Right atrium auricular region (tissue), 2 donors: Measurements from ENCODE around the gene POU5F1. TPM values are rescaled to one million over a fixed set of nuclear protein-coding genes. Genes with fewer than 3 reads are reported as not detected.
A peak's percentile ranks its signal among the peaks of the same experiment; 100 is the strongest.

ENCODE experiments used
- DNase-seq: peaks from one replicate; pipeline ENCODE4 v3.0.0-alpha.2; 2019; ENCODE audit warnings: low spot score
- H3K27ac ChIP-seq, 2 donors: fragments of 200-600 bp; sonication (generic); 1 replicate in 1 of 2; 2 replicates in 1 of 2; pipeline ENCODE4 v1.5.1; 2016 to 2019
- H3K27me3 ChIP-seq, 2 donors: fragments of 200-600 bp; sonication (generic); one replicate each; pipeline versions ENCODE4 v1.5.1 to v1.6.0; 2017 to 2019
- H3K36me3 ChIP-seq: fragments of 200-600 bp; sonication (generic); one replicate; pipeline ENCODE4 v1.5.1; 2016
- H3K4me1 ChIP-seq, 2 donors: fragments of 200-600 bp; sonication (generic); one replicate each; pipeline versions ENCODE4 v1.5.1 to v1.6.0; 2017 to 2019
- H3K4me3 ChIP-seq, 2 donors: fragments of 200-600 bp; sonication (generic); 1 replicate in 1 of 2; 2 replicates in 1 of 2; pipeline ENCODE4 v1.5.1; 2017 to 2019; ENCODE audit warnings: mild to moderate bottlenecking in 1 of 2, moderate library complexity in 1 of 2
- H3K9me3 ChIP-seq, 2 donors: fragments of 200-600 bp; sonication (generic); one replicate each; pipeline ENCODE4 v1.5.1; 2019
- total RNA-seq, 2 donors: library from RNA; depleted of rRNA; stranded (reverse); fragments of >200 nt; gene quantifications; one replicate each; pipeline ENCODE4 v1.1.0, GENCODE V29; 2016
- TF ChIP-seq, protein P1 (sequence below), 2 donors: fragments of 200-600 bp; sonication (generic); IDR thresholded peaks; one replicate each; pipeline ENCODE4 v1.5.1; 2019; ENCODE audit warnings: antibody characterized with exemption in 2 of 2

Gene POU5F1
- total RNA-seq, 2 donors from 2014 or later = not detected

DNA sequence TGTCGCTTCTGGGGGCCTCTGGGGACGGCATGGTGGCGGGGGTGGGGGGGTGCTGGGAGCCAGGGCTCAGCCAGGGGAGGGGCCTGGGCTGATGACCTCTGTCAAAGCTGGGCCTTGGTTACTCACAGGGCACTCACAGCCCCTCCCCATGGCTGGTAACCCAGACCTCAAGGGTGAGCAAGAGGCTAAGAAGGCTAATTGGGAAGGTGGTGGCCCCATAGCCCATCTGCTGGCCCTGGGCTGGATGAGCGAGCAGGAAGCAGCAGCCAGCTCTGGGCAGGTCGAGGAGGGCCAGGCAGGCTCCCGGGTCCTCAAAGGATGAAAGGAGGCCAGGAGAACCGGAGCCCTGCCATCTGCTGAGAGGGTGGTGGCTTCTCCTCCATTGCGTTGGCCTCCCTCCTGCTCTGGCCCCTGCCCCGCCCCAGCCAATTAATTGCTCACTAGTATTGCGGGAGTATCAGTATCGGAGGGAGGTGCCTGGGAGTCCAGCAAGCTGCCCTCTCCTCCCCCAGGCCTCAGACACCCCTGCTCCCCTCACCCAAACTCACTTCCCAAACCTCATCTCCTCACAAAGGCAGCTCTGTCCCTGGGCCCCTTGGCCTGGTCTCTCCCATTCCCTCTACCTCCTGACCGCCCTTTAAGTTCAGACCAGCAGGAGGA, 49.2 kb downstream of the POU5F1 start:
- TF ChIP-seq, protein P1, sequence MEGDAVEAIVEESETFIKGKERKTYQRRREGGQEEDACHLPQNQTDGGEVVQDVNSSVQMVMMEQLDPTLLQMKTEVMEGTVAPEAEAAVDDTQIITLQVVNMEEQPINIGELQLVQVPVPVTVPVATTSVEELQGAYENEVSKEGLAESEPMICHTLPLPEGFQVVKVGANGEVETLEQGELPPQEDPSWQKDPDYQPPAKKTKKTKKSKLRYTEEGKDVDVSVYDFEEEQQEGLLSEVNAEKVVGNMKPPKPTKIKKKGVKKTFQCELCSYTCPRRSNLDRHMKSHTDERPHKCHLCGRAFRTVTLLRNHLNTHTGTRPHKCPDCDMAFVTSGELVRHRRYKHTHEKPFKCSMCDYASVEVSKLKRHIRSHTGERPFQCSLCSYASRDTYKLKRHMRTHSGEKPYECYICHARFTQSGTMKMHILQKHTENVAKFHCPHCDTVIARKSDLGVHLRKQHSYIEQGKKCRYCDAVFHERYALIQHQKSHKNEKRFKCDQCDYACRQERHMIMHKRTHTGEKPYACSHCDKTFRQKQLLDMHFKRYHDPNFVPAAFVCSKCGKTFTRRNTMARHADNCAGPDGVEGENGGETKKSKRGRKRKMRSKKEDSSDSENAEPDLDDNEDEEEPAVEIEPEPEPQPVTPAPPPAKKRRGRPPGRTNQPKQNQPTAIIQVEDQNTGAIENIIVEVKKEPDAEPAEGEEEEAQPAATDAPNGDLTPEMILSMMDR (IDR thresholded peaks at IDR 0.05) = no peak
- Histone ChIP-seq H3K4me3 (no peak overlapping the region), H3K27me3 (no peaks in the 10 kb centered on the region), H3K4me1 (peaks cover 0 to 40% of the 10 kb centered on the region in 2 donors), H3K36me3 (no peaks in the 10 kb centered on the region), H3K27ac (no peak overlapping the region), H3K9me3 (no peaks in the 10 kb centered on the region)
- DNase-seq = no peak

DNA sequence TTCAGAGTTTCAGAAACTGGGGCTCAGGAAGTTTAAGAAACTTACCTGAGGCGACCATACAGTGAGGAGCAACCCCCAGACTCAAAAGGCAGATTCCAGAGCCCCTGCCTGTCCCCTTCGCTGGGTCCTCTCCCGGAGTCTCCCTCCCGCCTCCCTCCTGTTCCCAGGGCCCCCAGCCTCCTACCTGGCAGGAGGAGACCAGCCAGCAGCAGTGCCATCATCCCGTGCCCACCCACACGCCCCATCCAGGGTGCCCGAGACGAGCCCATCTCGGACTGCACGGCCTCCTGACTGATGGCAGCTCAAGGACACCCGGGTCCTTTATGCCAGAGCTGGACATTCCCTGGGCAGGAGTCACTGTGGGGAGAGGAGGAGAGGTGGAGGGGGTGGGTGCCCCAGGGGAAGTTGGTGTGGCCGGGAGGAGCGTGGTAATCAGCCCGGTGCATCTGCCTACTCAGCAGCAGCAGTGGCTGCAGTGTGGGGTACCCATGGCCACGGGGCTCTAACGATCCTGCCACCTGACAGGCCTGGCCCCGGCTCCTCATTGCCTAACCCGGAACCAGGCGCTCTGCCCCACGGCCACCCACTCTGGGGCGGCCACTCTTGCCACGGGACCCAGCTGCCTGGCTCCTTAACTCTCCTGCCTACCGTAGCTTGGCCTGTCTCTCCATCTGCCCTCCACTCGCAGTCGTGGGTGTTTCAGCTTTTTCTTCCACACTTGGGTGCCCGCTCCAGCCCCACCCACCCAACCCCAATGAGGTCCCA, 50.1 kb downstream of the POU5F1 start, which contains the start of gene CDSN:
Gene CDSN, minus strand, starts transcription at position 296 of the 765 bp plus-strand sequence. Its CDS starts 27 bp downstream, at position 269.
- DNase-seq = no peak
- Histone ChIP-seq H3K9me3 (no peaks in the 10 kb centered on the region), H3K36me3 (no peaks in the 10 kb centered on the region), H3K27me3 (no peaks in the 10 kb centered on the region), H3K4me3 (no peak within 1 kb of the TSS), H3K27ac (no peak within 1 kb of the TSS), H3K4me1 (peaks cover 0 to 34% of the 10 kb centered on the region in 2 donors)
- TF ChIP-seq, protein P1 (IDR thresholded peaks at IDR 0.05) = no peak

GRCh38 chr6:31118178-31118577, 52.3 kb downstream of the POU5F1 start:
- Histone ChIP-seq H3K4me1 (peaks cover 0 to 39% of the 10 kb centered on the region in 2 donors), H3K4me3 (no peak overlapping the region), H3K36me3 (no peaks in the 10 kb centered on the region), H3K9me3 (no peaks in the 10 kb centered on the region), H3K27me3 (no peaks in the 10 kb centered on the region), H3K27ac (no peak overlapping the region)
- TF ChIP-seq, protein P1 (IDR thresholded peaks at IDR 0.05) = no peak
- no peak for DNase-seq

DNA sequence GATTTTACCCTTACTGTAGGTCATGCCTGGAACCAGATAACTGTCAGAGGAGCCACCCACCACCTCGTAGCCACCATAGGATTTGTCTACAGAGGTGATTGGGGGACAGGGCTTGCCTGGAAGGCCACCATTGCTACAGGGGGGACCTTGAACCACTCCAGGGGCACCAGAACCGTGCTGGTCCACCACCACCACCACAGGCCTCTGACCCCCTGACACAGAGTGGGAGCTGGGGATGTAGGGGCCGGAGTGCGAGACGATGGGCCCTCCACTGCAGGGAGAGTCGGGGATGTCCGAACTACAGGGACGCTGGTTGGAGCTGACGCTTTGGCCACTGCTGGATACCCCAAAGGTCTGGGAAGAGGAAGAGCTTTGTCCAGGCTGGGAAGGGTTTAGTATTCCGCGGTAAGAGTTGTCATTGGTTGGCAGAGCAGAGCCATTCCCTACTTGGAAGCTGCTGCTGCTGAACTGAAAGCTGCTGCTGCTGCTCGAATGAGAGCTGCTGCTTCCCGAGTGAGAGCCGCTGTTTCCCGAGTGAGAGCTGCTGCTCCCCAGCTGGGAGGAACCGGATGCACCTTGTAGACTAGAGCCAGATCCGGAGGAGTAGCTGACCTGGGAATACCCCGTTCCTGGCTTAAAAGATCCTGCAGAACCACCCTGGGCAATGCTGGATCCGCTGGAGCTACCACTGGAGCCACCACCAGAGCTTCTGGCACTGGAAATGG, 53.7 kb downstream of the POU5F1 start:
- H3K27ac ChIP-seq = peak overlapping the region in 1 of 2 donors; percentile 49
- H3K9me3 ChIP-seq = no peaks in the 10 kb centered on the region
- TF ChIP-seq, protein P1 (IDR thresholded peaks at IDR 0.05) = no peak
- peaks cover 0 to 31% of the 10 kb centered on the region in 2 donors for H3K4me1 ChIP-seq
- H3K36me3 ChIP-seq = no peaks in the 10 kb centered on the region
- H3K4me3 ChIP-seq = peak overlapping the region in 1 of 2 donors; percentile 35
- peak; percentile 66 for DNase-seq
- H3K27me3 ChIP-seq = no peaks in the 10 kb centered on the region

GRCh38 chr6:31115941-31116560, 54.4 kb downstream of the POU5F1 start:
- Histone ChIP-seq H3K27me3 (no peaks in the 10 kb centered on the region), H3K4me1 (peaks cover 0 to 31% of the 10 kb centered on the region in 2 donors), H3K36me3 (no peaks in the 10 kb centered on the region), H3K27ac (no peak overlapping the region), H3K4me3 (no peak overlapping the region), H3K9me3 (no peaks in the 10 kb centered on the region)
- TF ChIP-seq, protein P1 (IDR thresholded peaks at IDR 0.05) = no peak
- DNase-seq = no peak
